ENCODE results near the gene EMP1.
A peak's percentile ranks its signal among the peaks of the same experiment; 100 is the strongest.

The EMP1 gene, protein sequence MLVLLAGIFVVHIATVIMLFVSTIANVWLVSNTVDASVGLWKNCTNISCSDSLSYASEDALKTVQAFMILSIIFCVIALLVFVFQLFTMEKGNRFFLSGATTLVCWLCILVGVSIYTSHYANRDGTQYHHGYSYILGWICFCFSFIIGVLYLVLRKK

DNA sequence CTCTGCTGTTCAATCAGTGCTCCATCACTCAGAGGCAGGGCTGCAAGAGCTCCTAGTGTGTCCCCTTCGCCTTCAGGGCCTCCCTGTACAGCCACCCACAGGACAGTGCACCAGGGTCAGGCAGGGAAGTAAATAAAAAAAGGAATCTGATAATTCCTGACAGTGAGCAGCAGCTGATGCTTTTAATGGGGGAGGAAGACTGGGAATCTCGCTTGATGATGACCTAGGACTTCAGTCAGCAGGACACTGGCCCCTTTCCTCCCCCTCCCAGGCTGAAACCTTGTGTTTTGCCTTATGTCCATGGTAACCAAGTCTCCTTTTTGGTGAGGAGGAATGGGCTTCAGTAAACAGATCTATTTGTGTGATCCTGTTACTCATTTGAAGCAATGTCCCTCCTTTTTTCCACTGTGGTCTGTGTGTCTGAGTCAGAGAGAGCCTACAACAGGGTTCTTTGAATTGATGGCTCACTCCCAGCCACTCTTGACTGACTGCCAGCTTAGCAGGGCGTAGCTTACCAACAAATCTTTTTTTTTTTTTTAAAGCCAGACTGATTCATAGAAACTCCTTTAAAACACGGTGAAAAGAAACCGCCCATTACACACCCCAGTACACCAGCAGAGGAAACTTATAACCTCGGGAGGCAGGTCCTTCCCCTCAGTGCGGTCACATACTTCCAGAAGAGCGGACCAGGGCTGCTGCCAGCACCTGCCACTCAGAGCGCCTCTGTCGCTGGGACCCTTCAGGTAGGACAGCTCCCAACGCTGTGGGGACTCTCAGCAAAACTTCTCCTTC lies at the start of gene EMP1:
Gene EMP1, plus strand, starts transcription at position 597 of the 792 bp plus-strand sequence. CDS start 14,785 bp downstream, outside the sequence.
- peak; percentile 100 for DNase-seq (ENCODE audit: extremely low read depth, low read depth)
- TF ChIP-seq, protein P1, sequence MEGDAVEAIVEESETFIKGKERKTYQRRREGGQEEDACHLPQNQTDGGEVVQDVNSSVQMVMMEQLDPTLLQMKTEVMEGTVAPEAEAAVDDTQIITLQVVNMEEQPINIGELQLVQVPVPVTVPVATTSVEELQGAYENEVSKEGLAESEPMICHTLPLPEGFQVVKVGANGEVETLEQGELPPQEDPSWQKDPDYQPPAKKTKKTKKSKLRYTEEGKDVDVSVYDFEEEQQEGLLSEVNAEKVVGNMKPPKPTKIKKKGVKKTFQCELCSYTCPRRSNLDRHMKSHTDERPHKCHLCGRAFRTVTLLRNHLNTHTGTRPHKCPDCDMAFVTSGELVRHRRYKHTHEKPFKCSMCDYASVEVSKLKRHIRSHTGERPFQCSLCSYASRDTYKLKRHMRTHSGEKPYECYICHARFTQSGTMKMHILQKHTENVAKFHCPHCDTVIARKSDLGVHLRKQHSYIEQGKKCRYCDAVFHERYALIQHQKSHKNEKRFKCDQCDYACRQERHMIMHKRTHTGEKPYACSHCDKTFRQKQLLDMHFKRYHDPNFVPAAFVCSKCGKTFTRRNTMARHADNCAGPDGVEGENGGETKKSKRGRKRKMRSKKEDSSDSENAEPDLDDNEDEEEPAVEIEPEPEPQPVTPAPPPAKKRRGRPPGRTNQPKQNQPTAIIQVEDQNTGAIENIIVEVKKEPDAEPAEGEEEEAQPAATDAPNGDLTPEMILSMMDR (IDR thresholded peaks at IDR 0.05; ENCODE audit: low read depth, low read length, missing control alignments) = no peak
- peak within 1 kb of the TSS; percentile 84 for H3K4me3 ChIP-seq (replicated peaks; ENCODE audit: low read depth, low read length)

DNA sequence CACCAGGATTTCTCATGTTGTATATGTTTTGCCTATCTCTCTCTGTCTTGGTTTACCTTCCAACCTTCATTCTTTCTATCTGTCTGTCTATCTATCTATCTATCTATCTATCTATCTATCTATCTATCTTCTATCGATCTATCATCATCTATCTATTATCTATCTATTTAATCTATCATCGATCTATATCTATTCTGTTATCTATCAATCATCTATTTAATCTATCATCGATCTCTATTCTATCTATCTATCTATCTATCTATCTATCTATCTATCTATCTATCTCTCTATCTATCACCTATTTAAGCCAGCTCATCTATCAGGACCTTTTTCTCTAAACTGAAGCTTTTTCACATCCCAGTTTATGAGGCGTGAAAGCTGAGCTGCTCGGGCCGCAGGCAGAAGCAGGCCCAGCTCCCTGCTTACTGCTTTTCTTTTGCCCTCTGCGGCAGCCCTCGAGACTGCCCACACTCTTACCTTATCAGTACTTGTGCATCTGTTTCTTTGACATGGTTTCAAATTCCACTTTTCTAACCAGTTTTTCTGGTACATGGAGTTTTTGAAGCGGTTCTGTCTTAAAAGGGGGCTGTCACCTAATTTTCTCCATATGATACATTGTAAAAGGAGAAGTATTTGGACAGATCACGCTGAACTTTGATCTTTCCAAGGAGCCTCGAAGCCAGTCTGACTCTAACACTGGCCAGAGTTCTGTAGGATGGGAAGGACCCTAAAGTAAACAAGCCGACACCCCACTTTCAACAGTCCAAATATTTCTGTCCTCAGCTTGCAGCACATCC lies 48.6 kb upstream of the EMP1 start:
- TF ChIP-seq, protein P1 (IDR thresholded peaks at IDR 0.05; ENCODE audit: low read depth, low read length, missing control alignments) = no peak
- no peak overlapping the region for H3K4me3 ChIP-seq (replicated peaks; ENCODE audit: low read depth, low read length)
- no peak for DNase-seq (ENCODE audit: extremely low read depth, low read depth)

DNA sequence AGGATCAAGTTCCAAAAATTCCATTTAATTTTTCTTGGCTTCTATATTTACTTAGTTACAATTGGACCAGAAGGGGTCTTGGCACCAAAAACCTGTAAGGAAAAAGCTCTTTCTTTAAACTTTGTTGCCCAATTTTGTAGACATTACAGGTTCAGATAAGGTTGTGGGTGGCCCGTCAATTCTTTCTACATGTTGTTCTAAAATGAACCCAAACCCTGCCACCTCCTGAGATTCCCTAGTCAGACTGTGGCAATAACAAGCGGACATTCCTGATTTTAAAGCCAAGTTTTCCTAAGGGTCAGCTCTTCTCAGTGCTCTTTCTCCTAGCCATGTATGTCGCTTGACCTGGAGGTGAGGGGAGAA lies 48.1 kb upstream of the EMP1 start:
- H3K4me3 ChIP-seq (replicated peaks; ENCODE audit: low read depth, low read length) = no peak overlapping the region
- TF ChIP-seq, protein P1 (IDR thresholded peaks at IDR 0.05; ENCODE audit: low read depth, low read length, missing control alignments) = no peak
- no peak for DNase-seq (ENCODE audit: extremely low read depth, low read depth)

DNA sequence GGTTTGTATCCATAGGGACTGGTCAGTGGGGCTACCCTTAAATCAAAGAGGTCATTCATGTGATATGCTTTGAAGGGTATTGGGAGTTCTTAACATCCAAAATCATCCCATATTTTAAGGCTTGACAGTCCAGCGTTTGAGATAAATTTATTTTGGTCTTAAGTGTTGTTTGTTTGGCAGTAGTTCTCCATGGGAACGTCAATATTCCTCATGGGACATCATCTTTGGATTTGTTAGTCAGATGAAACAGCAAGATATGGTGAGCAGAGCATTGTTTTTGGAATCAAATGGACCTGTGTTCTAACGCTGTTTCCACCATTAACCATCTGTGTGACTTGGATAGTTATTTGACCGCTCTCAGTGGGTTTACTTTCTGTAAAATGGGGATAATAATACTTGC lies 47.1 kb upstream of the EMP1 start:
- H3K4me3 ChIP-seq (replicated peaks; ENCODE audit: low read depth, low read length) = no peak overlapping the region
- TF ChIP-seq, protein P1 (IDR thresholded peaks at IDR 0.05; ENCODE audit: low read depth, low read length, missing control alignments) = no peak
- no peak for DNase-seq (ENCODE audit: extremely low read depth, low read depth)

DNA sequence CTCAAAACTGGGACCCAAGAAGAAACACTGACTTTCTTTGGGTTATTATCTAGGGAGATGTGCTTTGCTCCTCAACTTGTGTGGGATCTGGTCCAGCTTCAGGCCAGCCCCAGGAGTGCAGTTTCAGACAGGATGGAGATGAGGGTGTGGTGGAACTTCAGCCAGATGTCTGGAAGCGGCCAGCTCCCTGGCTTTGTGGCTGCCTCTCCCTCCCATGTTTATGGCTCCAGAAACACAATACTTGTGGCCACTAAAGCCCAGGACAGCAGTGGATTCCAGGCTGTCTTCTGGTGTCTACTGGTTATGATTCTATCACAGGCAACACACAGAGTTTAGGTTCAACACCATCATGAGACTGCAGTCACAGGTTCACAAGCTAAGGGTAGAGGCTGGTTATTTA lies 44.2 kb upstream of the EMP1 start:
- TF ChIP-seq, protein P1 (IDR thresholded peaks at IDR 0.05; ENCODE audit: low read depth, low read length, missing control alignments) = no peak
- H3K4me3 ChIP-seq (replicated peaks; ENCODE audit: low read depth, low read length) = no peak overlapping the region
- no peak for DNase-seq (ENCODE audit: extremely low read depth, low read depth)

DNA sequence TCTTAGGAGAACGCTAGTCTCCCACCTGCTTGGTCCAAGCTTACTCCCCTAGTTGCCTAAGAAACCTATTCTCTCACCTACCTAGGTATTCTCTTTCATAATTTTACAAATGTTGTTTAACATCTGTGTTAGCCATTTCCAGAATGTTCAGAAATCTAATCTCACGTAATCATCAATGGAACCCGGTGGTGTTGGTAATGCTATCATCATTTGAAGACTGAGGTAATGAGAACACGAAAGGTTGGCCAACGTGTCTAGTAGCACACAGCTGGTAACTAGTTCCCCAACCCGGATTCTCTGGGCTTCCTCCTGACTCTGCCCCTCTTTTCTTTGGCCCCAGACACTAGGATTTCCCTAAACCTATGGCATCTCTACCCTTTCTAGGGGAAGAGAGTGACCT lies 43.8 kb upstream of the EMP1 start:
- DNase-seq (ENCODE audit: extremely low read depth, low read depth) = no peak
- TF ChIP-seq, protein P1 (IDR thresholded peaks at IDR 0.05; ENCODE audit: low read depth, low read length, missing control alignments) = no peak
- no peak overlapping the region for H3K4me3 ChIP-seq (replicated peaks; ENCODE audit: low read depth, low read length)
